CD4-positive, alpha-beta T cell treated with Interleukin-12 subunit alpha and Interleukin-12 subunit beta, for 1 hour (primary cell): Measurements from ENCODE around the gene ACSM6.

Source experiments
- DNase-seq: peaks from one replicate; pipeline ENCODE4 v3.0.0-alpha.2; 2020

The ACSM6 gene

DNA sequence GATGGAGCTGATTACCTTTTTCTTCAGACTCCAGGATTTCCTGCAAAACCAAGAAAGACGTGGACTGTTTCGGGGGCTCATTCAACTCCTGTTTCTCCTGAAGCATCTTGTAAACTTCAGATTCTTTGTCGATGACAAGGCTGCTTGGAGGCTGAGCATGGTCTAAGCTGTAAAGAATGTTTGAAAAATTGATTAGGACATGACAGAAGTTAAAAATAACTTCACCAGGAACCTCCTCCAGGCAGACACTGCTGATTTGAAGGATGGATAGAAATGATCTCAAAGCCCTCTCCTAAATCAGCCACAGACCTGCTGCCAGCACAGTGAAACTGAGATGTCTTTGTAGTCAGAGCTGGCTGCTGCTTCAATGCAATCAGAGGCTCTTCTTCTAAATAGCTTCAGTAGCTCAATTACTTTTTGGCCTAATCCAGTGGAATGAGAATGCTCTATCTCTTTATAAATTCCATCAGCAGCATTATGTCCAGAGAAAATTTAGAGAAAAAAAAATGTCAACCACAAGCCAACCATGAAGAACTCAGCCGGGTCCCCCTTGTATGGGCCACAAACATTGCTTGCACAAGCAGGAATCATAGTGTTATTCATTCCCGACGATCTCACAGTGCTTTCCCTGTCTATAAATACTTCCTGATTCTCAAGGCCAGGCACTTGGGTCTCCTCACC is 53.3 kb downstream of the ACSM6 start:
- no peak for DNase-seq

- DNase-seq = no peak
Measured at GRCh38 chr10:95247881-95248583, 54.0 kb downstream of the ACSM6 start.

DNA sequence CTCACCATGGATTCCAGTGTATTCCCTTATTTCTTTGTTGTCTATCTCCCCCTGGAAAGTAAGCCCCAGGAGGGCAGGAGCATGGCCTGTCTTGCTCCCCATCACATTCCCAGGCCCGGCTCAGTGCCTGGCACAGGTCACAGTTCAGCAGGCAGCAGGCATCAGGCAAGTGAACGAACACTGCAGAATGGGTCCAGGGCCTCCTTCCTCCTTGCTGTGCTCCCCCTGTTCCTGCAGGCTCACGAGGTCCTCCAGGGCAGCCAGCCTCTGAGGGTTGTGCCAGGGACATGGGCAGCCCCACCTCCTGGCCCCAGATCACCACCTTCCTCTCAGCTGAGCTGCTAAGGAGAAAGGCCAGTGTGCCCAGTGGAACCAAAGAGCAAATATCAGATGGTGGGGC is 55.0 kb downstream of the ACSM6 start:
- no peak for DNase-seq

DNA sequence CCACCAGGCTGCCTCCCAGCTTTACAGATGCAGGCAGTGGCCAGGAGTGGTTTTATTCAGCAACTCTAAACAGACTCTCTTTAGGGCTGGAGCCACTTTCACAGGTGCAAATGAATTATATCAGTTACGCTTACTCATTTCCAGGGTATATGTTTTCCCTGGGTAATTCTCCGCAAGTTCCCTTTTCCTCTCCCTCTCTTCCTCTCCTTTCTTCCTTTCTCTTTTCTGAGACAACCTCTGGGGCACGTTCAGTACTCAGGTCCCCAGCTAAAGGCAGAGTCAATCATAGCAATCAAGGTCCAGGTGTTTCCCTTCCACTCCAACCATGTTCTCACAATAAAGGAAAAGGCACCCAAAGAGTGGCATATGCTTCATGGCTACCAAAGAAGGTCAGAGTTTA is 55.4 kb downstream of the ACSM6 start:
- no peak for DNase-seq

DNA sequence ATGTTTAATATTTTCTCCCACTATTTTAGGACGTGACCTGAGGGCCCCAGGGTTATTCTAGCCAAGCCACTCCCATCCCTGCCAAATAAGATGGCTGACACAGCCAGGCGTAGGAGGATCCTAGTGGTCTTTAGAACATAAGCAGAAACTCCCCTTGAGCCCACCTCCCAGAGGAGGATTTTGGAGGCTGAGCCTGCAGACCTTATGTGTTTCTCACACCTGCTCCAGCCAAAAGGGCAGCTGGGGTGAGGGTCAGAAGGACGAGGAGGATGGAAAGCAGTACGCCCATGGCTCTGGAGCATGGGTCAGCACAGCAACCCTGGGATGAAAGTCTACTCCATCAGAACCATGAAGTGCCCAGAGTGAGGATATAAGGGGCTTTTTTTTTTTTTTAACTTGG is 56.8 kb downstream of the ACSM6 start:
- DNase-seq = no peak

- DNase-seq = no peak
Measured at GRCh38 chr10:95253007-95253406, 59.0 kb downstream of the ACSM6 start.

DNA sequence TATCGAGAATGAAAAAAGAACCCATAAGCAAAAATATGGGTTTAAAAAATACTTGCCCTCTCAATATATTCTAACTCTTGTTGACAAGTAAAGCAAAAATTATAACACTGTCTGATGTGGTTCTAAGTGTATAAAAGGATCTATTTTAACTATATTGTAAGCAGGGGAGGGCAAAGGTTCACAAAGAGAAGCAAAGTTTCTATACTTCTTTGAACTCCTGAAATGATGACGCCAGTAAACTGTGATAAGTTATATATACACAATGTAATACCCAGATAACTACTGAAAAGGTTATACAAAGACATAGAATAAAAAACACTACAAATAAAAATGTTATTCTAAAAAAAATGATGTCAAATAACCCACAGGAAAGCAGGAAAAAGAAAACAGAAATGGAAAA is 59.6 kb downstream of the ACSM6 start:
- no peak for DNase-seq

GRCh38 chr10:95254629-95255028 is 60.6 kb downstream of the ACSM6 start:
- DNase-seq = no peak

DNA sequence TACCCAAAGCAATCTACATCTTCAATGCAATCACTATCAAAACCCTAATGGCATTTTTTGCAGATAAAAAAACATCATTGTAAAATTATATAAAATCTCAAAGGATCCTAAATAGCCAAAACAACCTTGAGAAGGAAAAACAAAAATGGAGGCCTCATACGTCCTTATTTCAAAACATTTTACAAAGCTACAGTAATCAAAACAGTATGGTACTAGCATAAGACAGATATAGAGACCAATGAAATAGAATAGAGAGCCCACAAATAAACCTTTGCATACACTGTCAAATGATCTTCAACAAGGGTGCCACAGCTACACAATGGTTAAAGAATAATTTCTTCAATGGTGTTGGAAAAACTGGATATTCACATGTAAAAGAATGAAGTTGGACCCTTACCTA is 62.2 kb downstream of the ACSM6 start:
- DNase-seq = no peak

DNA sequence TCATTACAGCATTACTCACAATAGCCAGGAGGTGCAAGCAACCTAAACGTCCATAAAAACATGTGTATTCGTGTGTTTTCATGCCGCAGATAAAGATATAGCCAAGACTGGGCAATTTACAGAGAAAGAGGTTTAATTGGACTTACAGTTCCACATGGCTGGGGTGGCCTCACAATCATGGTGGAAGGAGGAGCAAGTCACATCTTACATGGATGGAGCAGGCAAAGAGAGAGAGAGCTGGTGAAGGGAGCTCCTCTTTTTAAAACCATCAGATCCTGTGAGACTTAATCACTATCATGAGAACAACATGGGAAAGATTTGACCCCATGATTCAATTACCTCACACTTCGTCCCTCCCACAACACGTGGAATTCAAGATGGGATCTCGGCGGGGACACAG is 63.8 kb downstream of the ACSM6 start:
- DNase-seq = no peak

DNA sequence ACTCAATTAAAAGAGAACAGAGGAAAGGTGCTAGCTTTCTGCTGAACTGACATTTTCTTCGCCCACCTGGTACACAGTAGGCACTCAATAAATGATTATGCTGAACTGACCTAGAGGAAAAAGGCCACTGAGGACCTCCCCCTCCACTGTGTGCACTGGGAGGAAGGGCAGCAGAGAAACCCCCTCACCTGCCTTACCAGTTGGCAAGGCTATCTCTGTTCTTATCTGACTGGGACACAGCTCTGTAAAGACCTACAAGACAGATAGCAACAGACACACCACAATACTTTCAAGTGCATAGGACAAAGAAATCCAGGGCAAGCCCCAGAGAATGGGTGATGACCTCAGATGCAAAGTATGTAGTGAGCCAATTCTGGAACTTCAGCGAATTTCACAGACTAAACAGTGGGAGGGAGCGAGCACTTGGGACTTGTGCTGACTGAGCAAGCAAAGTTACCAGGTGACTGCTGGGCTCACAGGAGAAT is 66.4 kb downstream of the ACSM6 start:
- no peak for DNase-seq

GRCh38 chr10:95260909-95261552 is 67.0 kb downstream of the ACSM6 start:
- no peak for DNase-seq

DNA sequence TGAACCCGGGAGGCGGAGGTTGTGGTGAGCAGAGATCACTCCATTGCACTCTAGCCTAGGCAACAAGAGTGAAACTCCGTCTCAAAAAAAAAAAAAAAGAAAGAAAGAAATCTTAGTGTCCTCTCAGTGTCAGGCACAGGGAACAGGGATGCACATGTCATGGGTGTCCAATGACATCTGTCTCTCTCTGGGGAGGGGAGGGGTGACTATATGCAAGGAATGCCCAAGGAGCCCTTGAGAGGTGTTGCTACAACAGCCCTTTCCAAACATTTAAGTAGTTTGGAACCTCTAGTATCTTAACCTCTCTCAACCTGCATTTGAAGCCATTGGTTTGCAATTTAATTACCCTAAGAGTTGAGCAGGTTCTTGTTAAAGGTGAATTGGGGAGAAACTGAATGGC is 67.9 kb downstream of the ACSM6 start:
- DNase-seq = no peak

GRCh38 chr10:95262763-95263518 is 68.9 kb downstream of the ACSM6 start:
- no peak for DNase-seq

DNA sequence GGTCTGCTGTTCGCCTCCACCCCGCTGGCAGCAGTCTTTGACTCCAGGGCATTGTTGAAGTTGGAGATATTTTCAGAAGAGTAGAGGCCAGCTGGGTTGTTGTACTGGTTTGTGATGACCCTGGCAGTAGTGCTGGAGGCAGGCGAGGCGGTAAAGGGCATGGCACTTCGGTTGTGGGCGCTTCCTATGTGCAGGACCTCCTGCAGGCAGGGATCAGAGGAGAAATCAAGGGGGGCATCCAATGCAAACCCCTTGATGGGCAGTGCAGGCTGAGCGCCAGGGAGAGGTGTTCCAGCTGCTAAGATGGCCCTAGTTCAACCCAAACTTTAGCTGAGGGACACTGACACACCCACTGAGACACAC is 69.8 kb downstream of the ACSM6 start:
- no peak for DNase-seq

DNA sequence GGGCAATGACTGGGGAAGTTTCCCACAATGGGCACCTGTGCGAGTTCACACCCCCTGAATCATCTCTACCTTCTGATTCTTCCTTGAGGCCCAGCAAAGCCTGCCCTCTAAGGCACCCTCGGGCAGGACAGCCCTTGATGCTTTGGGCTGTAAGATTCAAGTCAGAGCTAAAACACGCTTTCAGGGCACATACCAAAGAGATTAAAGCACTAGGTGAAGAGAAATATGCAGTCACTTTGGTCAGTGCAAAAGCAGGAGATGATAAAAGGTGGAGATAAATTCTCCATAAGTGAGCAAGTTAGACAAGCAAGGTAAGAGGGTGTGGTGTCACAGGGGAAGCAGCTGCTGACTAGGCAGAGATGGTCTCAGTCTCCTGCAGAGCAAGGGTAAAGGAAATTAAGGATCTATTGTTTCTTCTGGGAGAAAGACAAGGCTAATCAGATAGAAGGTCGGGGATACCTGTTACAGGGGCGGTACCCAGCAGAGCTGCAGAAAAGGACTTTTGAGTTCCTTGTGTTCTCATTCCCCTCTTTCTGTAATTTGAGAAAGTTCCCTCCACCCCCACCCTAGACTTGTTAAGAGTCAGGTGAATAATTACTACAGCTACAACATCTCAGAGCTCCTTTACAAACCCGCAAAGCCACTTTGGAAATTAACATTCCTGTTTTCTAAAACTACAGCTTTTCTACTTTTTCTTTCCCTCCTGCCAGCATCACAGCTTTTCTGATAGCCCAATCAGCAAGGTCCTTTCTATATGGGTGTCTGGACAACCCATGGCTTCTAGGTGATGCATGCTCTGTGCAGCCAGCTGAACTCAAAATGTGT is 70.4 kb downstream of the ACSM6 start:
- no peak for DNase-seq

DNA sequence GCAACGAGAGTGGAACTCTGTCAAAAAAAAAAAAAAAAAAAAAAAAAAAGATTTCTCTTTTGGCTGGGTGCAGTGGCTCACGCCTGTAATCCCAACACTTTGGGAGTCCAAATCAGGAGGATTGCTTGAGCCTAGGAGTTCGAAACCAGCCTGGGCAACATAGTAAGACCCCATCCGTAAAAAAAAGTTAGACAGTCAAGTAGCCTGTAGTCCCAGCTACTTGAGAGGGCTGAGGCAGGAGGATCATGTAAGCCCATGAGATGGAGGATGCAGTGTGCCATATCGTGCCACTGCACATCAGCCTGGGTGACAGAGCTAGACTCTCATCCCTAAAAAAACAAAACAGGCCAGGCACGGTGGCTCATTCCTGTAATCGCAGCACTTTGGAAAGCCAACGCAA is 71.5 kb downstream of the ACSM6 start:
- DNase-seq = no peak

DNA sequence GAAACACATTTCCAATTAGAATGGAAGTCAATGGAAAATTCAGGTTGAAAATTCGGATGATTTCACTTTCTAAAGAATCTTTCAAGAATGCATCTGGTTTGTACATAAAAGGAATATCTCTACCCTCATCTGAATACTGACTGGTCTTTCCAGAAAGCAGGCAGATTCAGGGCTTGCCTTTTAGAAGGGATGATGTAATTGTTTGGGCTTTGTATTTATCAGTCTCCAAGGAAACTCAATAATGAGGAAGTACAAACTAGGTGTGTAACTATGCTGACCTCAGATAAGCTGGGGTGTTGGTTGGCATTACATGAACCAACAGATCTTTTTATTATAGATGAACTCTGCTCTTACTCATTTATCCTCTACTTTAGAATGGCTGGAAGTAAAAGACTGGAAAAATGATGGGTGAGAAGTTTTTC is 72.6 kb downstream of the ACSM6 start:
- DNase-seq = peak; percentile 24

DNA sequence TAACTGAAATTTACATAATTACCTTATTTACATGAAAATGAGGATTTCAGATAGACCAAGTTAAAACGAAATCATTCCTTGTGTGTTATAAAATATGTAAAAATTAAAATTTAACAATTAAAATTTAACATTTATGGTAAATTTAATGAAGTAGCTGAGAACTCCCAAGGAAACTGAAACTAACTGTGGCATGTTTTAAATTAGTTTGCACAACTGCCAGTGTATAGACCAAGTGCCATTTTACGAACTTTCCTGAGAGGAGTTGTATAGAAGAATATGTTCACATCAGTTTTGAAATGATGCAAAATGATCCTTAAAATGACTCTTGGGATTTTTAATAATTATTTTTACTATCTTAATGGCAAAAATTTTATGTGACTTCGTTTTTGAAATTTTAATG is 73.2 kb downstream of the ACSM6 start:
- DNase-seq = no peak

GRCh38 chr10:95268438-95268837 is 74.4 kb downstream of the ACSM6 start:
- DNase-seq = no peak

GRCh38 chr10:95273393-95274312 is 79.6 kb downstream of the ACSM6 start:
- no peak for DNase-seq
